Measurements from ENCODE around the gene DCST2. TPM values are rescaled to one million over a fixed set of nuclear protein-coding genes. Genes with fewer than 3 reads are reported as not detected.

DCST2 gene
- total and polyA plus RNA-seq, 2 donors from 2014 or later: 0.43 to 1.4 TPM

DNA sequence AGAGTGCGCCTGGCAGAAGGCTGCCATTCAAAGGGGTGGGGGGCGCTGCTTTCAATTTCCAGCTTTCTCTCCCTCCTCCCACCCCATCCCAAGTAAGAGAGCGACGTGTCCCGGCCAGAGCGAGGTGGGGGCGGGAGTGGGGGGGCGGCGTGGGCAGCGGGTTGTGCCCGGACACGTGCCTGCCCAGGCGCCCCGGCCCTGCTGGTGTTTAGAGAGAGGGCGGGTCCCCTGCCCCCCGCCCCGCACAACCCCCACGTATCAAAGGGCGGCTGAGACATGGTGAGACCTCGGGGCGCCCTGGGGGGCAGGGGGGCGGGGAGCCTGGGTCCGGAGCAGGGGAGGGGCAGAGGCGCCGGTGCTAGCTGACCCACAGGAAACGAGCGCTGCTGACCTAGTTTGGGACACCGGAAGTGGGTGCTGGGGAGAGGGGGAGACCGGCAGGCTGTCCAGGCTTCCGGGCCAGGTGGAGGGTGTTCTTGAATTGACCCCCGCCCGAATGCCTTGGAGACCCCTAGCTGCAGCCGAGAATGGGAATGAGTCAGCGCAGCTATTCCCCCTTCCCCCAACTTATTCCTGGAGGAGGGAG is 29.7 kb downstream of the DCST2 start:
- H3K9ac ChIP-seq (ENCODE audit: low read length in 3 of 3): peak overlapping the region; percentile 38 to 99 (median 84)
- intact Hi-C loops (cut with DNase I): no loop called here
- peak overlapping the region; percentile 82 to 99 (median 90) for H3K4me3 ChIP-seq (ENCODE audit: low read length in 3 of 3)
- H3K9me3 ChIP-seq (ENCODE audit: control insufficient read depth in 2 of 3, insufficient read depth in 1 of 3, low read length in 3 of 3): no peaks in the 10 kb centered on the region
- DNase-seq: peak; percentile 51 to 91 (median 79)
- H3K27ac ChIP-seq (ENCODE audit: low read depth in 2 of 2, low read length in 2 of 2): peak overlapping the region; percentile 96 to 97
- no peaks in the 10 kb centered on the region for H3K36me3 ChIP-seq (ENCODE audit: control insufficient read depth in 2 of 3, insufficient read depth in 3 of 3, low read length in 3 of 3)
- TF ChIP-seq, protein P1, sequence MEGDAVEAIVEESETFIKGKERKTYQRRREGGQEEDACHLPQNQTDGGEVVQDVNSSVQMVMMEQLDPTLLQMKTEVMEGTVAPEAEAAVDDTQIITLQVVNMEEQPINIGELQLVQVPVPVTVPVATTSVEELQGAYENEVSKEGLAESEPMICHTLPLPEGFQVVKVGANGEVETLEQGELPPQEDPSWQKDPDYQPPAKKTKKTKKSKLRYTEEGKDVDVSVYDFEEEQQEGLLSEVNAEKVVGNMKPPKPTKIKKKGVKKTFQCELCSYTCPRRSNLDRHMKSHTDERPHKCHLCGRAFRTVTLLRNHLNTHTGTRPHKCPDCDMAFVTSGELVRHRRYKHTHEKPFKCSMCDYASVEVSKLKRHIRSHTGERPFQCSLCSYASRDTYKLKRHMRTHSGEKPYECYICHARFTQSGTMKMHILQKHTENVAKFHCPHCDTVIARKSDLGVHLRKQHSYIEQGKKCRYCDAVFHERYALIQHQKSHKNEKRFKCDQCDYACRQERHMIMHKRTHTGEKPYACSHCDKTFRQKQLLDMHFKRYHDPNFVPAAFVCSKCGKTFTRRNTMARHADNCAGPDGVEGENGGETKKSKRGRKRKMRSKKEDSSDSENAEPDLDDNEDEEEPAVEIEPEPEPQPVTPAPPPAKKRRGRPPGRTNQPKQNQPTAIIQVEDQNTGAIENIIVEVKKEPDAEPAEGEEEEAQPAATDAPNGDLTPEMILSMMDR (IDR thresholded peaks at IDR 0.05; ENCODE audit: borderline replicate concordance, extremely low read depth, insufficient read depth): no peak
- H3K27me3 ChIP-seq (ENCODE audit: control insufficient read depth, insufficient read depth, low read length): no peaks in the 10 kb centered on the region
- FAIRE-seq: no peak
- H3K4me1 ChIP-seq (ENCODE audit: control insufficient read depth in 2 of 3, insufficient read depth in 2 of 3, low read depth in 1 of 3, low read length in 3 of 3): peaks cover 2 to 47% (median 36%) of the 10 kb centered on the region in 3 donors

DNA sequence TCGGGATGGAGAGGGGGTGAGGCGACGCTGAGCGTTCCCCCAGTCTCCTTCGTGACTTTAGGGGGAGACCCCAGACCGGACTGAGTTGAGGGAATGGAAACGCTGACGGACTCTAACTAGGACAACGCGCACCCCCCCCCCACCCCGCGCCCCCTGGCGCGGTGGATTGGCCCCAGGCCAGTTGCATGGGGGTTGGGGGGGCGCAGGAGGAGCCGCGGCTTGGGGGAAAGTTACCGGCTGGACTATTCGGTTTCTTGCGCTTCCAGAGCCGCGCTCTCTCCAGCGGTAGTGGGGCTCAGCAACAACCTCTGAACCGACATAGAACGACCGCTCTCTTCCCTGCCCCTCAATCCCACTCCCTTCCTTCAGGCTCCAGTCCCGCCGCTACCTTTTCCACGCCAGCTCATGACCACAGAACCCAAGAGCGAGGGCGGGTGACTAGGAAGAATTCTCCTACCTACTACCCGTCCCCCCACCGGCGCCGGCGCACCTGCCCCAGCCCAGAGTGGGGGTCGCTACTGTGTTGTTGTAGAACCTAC is 30.3 kb downstream of the DCST2 start:
- H3K27me3 ChIP-seq (ENCODE audit: control insufficient read depth, insufficient read depth, low read length): no peaks in the 10 kb centered on the region
- H3K27ac ChIP-seq (ENCODE audit: low read depth in 2 of 2, low read length in 2 of 2): peak overlapping the region; percentile 96 to 97
- FAIRE-seq (no peak), DNase-seq (peak in 4 of 5 donors; percentile 46 to 73 (median 61))
- H3K9ac ChIP-seq (ENCODE audit: low read length in 3 of 3): peak overlapping the region; percentile 66 to 99 (median 76)
- H3K36me3 ChIP-seq (ENCODE audit: control insufficient read depth in 2 of 3, insufficient read depth in 3 of 3, low read length in 3 of 3): no peaks in the 10 kb centered on the region
- H3K9me3 ChIP-seq (ENCODE audit: control insufficient read depth in 2 of 3, insufficient read depth in 1 of 3, low read length in 3 of 3): no peaks in the 10 kb centered on the region
- H3K4me1 ChIP-seq (ENCODE audit: control insufficient read depth in 2 of 3, insufficient read depth in 2 of 3, low read depth in 1 of 3, low read length in 3 of 3): peaks cover 2 to 45% (median 34%) of the 10 kb centered on the region in 3 donors
- TF ChIP-seq, protein P1 (IDR thresholded peaks at IDR 0.05; ENCODE audit: borderline replicate concordance, extremely low read depth, insufficient read depth): no peak
- intact Hi-C loops (cut with DNase I): no loop called here
- peak overlapping the region; percentile 82 to 99 (median 90) for H3K4me3 ChIP-seq (ENCODE audit: low read length in 3 of 3)

DNA sequence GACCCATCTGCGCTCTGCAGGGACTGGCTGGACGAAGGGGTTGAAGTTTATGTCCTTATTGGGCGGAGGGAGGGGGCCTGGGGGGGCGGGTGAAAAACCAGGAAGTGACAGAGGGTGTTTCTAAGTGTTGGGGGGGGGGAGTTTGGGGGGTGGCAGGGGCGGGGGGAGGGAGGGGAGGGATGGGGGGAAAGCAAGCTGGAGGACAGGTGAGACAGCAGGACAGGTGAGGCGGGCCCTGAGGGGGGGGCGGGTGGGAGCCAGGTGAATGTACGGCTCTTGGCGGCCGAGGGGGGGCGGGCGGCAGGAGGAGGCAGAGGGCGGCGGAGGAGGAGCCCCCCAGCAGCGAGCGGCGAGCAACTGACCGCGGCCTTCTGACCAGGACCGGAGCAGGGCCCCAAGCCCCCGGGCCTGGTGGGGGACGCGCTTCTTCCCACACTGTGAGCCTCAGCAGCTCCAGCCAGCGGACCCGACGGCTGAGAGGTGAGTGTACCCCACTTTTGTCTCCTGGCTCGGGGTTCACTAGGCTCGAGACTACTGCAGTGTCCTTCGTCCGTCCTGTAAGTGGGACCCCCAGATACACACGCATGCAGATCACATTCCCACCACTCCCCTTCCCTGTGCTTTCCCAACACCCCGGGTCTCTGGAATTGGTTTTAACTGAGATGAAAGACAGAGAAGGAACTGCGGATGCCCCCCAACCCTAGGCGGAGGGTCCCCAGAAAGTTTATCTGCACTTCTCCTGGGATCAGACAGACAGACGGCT is 30.9 kb downstream of the DCST2 start, which contains the start of gene ZBTB7B:
Gene ZBTB7B (plus strand): TSS at position 339 of the 763 bp plus-strand sequence. CDS start 11,859 bp downstream, outside the sequence.
- TF ChIP-seq, protein P1 (IDR thresholded peaks at IDR 0.05; ENCODE audit: borderline replicate concordance, extremely low read depth, insufficient read depth): no peak
- Histone ChIP-seq H3K27ac (ENCODE audit: low read depth in 2 of 2, low read length in 2 of 2) (peak within 1 kb of the TSS; percentile 97), H3K9ac (ENCODE audit: low read length in 3 of 3) (peak within 1 kb of the TSS; percentile 66 to 99 (median 76)), H3K4me1 (ENCODE audit: control insufficient read depth in 2 of 3, insufficient read depth in 2 of 3, low read depth in 1 of 3, low read length in 3 of 3) (peaks cover 2 to 39% (median 28%) of the 10 kb centered on the region in 3 donors), H3K4me3 (ENCODE audit: low read length in 3 of 3) (peak within 1 kb of the TSS; percentile 82 to 99 (median 90)), H3K36me3 (ENCODE audit: control insufficient read depth in 2 of 3, insufficient read depth in 3 of 3, low read length in 3 of 3) (no peaks in the 10 kb centered on the region), H3K9me3 (ENCODE audit: control insufficient read depth in 2 of 3, insufficient read depth in 1 of 3, low read length in 3 of 3) (no peaks in the 10 kb centered on the region), H3K27me3 (ENCODE audit: control insufficient read depth, insufficient read depth, low read length) (no peaks in the 10 kb centered on the region)
- FAIRE-seq: no peak
- intact Hi-C loops (cut with DNase I): no loop called here
- DNase-seq: peak; percentile 24 to 89 (median 45)
